NOMO-1 treated with DMSO at 0.1 percent for 48 hours (cell line): ENCODE data around the gene ARHGEF3.

ENCODE experiments used
- DNase-seq: peaks from one replicate; lab custom pipeline; 2025; ENCODE audit not compliant: unreplicated experiment; lab: John Stamatoyannopoulos, UW

The ARHGEF3 gene

GRCh38 chr3:56799251-56799882, 2.4 kb downstream of the ARHGEF3 start:
- peak; percentile 76 for DNase-seq

- no peak for DNase-seq
Measured at GRCh38 chr3:56796996-56797395, 4.8 kb downstream of the ARHGEF3 start.

GRCh38 chr3:56796202-56796601, 5.5 kb downstream of the ARHGEF3 start:
- DNase-seq = no peak

- peak; percentile 90 for DNase-seq
Measured at GRCh38 chr3:56795829-56796185, 5.9 kb downstream of the ARHGEF3 start.

- no peak for DNase-seq
Measured at GRCh38 chr3:56795097-56795828, 6.5 kb downstream of the ARHGEF3 start.

- peak; percentile 78 for DNase-seq
Measured at GRCh38 chr3:56792193-56792592, 9.6 kb downstream of the ARHGEF3 start.

GRCh38 chr3:56790016-56790821, 11.5 kb downstream of the ARHGEF3 start:
- DNase-seq = peak; percentile 44

- no peak for DNase-seq
Measured at GRCh38 chr3:56789076-56789475, 12.7 kb downstream of the ARHGEF3 start.

GRCh38 chr3:56788521-56788920, 13.2 kb downstream of the ARHGEF3 start:
- DNase-seq = no peak

GRCh38 chr3:56787784-56788256, 13.9 kb downstream of the ARHGEF3 start:
- DNase-seq = no peak

- no peak for DNase-seq
Measured at GRCh38 chr3:56787258-56787775, 14.4 kb downstream of the ARHGEF3 start.

GRCh38 chr3:56785499-56785898, 16.2 kb downstream of the ARHGEF3 start:
- DNase-seq = no peak

GRCh38 chr3:56784448-56785001, 17.2 kb downstream of the ARHGEF3 start:
- no peak for DNase-seq

GRCh38 chr3:56783644-56784447, 17.9 kb downstream of the ARHGEF3 start:
- peak; percentile 99 for DNase-seq

GRCh38 chr3:56782906-56783305, 18.8 kb downstream of the ARHGEF3 start:
- DNase-seq = peak; percentile 12

GRCh38 chr3:56782215-56782614, 19.5 kb downstream of the ARHGEF3 start:
- no peak for DNase-seq

- DNase-seq = no peak
Measured at GRCh38 chr3:56781762-56782161, 20.0 kb downstream of the ARHGEF3 start.

- no peak for DNase-seq
Measured at GRCh38 chr3:56780936-56781335, 20.8 kb downstream of the ARHGEF3 start.

GRCh38 chr3:56778893-56779292, 22.9 kb downstream of the ARHGEF3 start:
- DNase-seq = no peak

- DNase-seq = no peak
Measured at GRCh38 chr3:56776556-56776950, 25.2 kb downstream of the ARHGEF3 start.
